Lower leg skin (tissue), 4 donors: ENCODE data around the gene CIDEB. TPM values are rescaled to one million over a fixed set of nuclear protein-coding genes. Genes with fewer than 3 reads are reported as not detected.

Experiments used
- DNase-seq, 2 donors: peaks; one replicate each; pipeline ENCODE4 v3.0.0-alpha.2; 2019; ENCODE audit warnings: low spot score in 2 of 2
- H3K4me3 ChIP-seq: fragments of 200-600 bp; sonication (generic); 2 replicates; pipeline ENCODE4 v1.5.1; 2017; ENCODE audit warnings: mild to moderate bottlenecking, low read depth; ENCODE audit not compliant: poor library complexity, severe bottlenecking
- POLR2A ChIP-seq, 2 donors: fragments of 450-650 bp; IDR thresholded peaks; one replicate each; pipeline ENCODE4 v1.6.1; 2016 to 2017; ENCODE audit warnings: antibody characterized with exemption in 2 of 2, mild to moderate bottlenecking in 1 of 2, moderate library complexity in 1 of 2
- WGBS, 2 donors: methylation state at CpG; one replicate each; pipeline ENCODE4 v1.1.5; 2018; 5-methylcytosine and 5-hydroxymethylcytosine counted together
- intact Hi-C: fragments of 100-400 bp; cut with DNase I; formaldehyde crosslinking; loops from one replicate; pipeline ENCODE4 v1.15.0; 2023; ENCODE audit warnings: low total_unique reads
- total RNA-seq, 4 donors: library from RNA; depleted of rRNA; stranded (reverse); fragments of >200 nt; gene quantifications; one replicate each; pipeline ENCODE4 v1.1.0, GENCODE V29; 2016
- TF ChIP-seq, protein P1 (sequence below), 3 donors: fragments of 450-650 bp; IDR thresholded peaks; one replicate each; pipeline ENCODE4 v1.5.1; 2016; ENCODE audit warnings: antibody characterized with exemption in 3 of 3, mild to moderate bottlenecking in 3 of 3, moderate library complexity in 2 of 3

The CIDEB gene
- total RNA-seq, 4 donors from 2014 or later = 10.6 to 29.8 (median 25.1) TPM

DNA sequence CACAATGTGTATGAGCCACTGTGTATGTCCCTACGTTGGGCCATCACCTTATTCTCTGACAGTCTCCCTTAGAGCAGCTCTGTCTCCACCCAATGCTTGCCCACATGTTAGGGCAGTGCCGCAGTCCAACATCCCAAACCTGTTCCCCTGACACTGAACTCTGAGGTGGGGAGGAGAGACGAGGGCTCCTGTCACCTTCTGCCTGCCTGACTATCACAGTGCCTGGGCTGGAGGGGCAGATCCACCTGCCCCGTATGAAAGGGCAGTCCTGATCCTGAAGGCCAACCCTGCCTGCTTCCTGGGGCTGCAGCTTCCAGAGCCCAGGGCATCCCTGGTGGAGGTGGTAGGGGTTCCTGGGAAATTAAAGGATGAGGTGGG lies 47.0 kb downstream of the CIDEB start:
- WGBS, 2 donors = 57 to 64% methylated on average over 4 of the region's 4 CpGs
- TF ChIP-seq, protein P1, sequence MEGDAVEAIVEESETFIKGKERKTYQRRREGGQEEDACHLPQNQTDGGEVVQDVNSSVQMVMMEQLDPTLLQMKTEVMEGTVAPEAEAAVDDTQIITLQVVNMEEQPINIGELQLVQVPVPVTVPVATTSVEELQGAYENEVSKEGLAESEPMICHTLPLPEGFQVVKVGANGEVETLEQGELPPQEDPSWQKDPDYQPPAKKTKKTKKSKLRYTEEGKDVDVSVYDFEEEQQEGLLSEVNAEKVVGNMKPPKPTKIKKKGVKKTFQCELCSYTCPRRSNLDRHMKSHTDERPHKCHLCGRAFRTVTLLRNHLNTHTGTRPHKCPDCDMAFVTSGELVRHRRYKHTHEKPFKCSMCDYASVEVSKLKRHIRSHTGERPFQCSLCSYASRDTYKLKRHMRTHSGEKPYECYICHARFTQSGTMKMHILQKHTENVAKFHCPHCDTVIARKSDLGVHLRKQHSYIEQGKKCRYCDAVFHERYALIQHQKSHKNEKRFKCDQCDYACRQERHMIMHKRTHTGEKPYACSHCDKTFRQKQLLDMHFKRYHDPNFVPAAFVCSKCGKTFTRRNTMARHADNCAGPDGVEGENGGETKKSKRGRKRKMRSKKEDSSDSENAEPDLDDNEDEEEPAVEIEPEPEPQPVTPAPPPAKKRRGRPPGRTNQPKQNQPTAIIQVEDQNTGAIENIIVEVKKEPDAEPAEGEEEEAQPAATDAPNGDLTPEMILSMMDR (IDR thresholded peaks at IDR 0.05) = no peak
- TF ChIP-seq POLR2A (IDR thresholded peaks at IDR 0.05) = no peak
- H3K4me3 ChIP-seq = no peak overlapping the region
- DNase-seq = no peak
- intact Hi-C loops = no loop called here

DNA sequence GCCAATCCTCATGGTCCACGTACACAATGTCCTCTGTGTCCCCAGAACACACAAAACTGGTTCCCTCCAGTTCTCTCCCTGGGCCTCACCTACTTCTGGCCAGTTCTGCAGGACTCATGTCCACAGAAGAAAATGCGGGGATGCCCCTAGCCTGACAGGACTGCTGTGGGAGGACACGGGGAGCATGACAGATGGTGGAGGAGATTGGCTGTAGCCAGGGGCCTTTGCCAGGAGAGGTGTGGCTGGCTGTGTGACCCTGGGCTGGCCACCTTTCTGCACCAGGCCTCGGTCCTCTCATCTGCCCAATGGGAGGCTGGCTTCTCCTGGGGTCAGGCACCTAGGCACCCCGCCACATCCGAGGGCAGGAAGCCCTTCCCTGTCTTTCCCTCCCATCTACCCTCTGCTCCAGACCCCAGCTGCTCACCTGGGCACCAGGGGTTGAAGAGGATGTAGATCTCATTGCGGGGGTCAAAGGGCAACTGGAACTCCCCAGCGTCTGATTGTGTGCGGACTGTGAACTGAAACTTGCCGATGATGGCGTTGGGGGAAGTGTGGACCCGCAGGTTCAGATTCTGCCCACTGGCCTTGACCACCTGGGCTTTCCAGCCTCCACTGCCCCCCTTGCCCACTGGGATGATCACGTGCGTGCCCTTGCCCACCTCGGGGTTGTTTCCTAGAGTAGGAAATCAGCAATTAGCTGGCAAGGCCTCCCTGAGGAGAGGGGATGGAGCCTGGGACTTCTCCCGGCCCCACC lies 47.6 kb downstream of the CIDEB start:
- intact Hi-C loops = no loop called here
- H3K4me3 ChIP-seq = no peak overlapping the region
- no peak for DNase-seq
- TF ChIP-seq, protein P1 (IDR thresholded peaks at IDR 0.05) = no peak
- TF ChIP-seq POLR2A (IDR thresholded peaks at IDR 0.05) = no peak
- 78 to 86% methylated on average over 15 to 16 of the region's 16 CpGs for WGBS, 2 donors

DNA sequence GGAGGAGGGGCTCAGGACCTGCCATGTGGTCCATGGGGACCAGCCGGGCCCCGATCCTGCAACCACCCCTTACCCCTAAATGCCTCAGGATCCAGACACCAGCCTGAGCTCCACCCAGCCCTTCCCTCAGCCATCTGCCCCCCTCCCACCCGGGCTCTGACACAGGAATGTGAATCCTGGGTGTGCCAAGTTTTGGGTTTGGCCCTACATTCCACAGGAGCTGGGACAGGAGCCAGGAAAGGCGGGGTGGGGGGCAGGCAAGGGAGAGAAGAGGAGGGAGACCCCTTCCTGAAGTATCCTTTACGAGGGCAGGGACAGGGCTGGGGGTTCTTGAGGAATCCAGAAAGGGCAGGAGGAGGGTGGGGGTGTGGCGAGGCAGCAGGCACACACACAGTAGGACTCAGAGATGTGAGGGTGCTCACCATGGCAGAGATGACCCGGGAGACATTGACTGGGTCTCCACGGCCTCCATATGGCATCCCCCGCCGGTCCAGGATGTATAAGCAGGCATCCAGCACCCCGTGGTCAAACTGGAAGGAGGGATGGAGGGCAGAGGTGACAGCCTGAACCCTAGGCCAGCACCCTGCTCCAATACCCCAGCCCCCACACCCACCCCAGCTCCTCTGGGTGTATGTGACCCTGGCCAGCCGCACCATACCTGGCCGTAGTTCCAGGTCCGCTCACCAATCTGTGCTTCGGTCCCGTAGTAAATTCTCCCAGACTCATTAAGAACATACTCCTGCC lies 48.3 kb downstream of the CIDEB start:
- no peak overlapping the region for H3K4me3 ChIP-seq
- WGBS, 2 donors = 61 to 62% methylated on average over 16 of the region's 16 CpGs
- TF ChIP-seq, protein P1 (IDR thresholded peaks at IDR 0.05) = no peak
- TF ChIP-seq POLR2A (IDR thresholded peaks at IDR 0.05) = no peak
- DNase-seq = peak in 1 of 2 donors; percentile 83
- intact Hi-C loops = no loop called here

DNA sequence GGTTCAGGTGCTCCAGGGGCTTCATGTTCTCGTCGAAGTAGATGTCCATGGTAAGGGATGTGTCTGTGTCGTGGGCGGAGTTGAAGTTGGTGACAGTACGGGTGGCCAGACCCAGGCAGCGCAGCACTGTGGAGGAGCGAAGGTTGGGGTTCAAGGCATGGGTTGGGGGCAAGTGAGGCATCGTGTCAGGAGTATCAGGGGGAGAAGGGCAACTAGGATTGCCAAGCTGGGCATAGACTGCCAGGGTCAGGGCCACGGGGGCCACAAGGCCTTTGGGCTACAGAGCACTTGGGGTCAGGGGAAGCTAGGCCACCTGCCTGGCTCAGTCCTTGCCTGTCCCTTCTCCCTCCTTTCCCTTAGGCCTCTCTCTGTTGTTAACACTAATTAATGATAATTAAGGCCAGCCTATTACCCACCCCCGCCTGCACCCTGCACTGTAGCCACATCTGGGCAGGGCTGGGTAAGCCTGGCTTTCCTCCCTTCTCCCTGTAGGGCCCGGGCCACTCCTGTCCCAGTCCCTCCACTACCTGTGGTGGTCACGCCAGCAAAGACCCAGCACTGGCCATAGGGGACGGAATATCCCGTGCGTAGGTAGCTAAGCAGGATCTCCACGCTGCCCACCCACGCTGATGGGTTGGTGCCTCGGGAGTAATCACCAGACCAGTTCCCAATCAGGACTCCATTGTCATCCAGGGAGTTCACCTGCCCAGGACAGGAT lies 49.1 kb downstream of the CIDEB start:
- TF ChIP-seq, protein P1 (IDR thresholded peaks at IDR 0.05) = no peak
- TF ChIP-seq POLR2A (IDR thresholded peaks at IDR 0.05) = no peak
- intact Hi-C loops = no loop called here
- no peak for DNase-seq
- WGBS, 2 donors = 59 to 64% methylated on average over 18 of the region's 18 CpGs
- H3K4me3 ChIP-seq = no peak overlapping the region

DNA sequence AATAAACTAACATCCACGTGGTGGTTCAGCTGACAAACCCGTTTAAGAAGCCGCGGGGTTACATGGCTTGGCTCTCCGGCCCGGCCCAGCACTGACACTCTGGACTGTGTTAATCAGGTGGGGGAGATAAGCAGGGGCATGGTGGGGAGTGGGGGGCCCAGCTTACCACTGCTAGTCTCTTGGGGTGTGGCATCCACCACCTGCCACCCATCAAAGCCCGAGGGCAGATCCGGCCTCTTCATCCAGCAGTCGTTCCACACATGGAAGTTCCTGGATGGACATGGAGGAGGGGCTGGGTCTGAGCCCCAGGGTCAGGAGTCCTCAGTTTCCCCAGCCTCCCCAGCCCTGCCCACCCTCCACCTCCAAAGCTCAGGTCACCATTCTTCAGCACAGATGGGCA lies 49.7 kb downstream of the CIDEB start:
- intact Hi-C loops = no loop called here
- DNase-seq = no peak
- H3K4me3 ChIP-seq = no peak overlapping the region
- WGBS, 2 donors = 89 to 91% methylated on average over 8 of the region's 9 CpGs
- TF ChIP-seq, protein P1 (IDR thresholded peaks at IDR 0.05) = no peak
- no peak for TF ChIP-seq POLR2A (IDR thresholded peaks at IDR 0.05)
